22Rv1 (cell line): ENCODE results near the gene ICE1.

Source experiments
- H3K27ac ChIP-seq: fragments of 450-650 bp; 2 replicates; pipeline ENCODE4 v1.5.1; 2017
- ZFX ChIP-seq: fragments of 450-650 bp; IDR thresholded peaks from 2 replicates; pipeline ENCODE4 v1.6.1; 2017; ENCODE audit warnings: antibody characterized with exemption, borderline replicate concordance
- TF ChIP-seq, protein P1 (sequence below): fragments of 450-650 bp; IDR thresholded peaks from 2 replicates; pipeline ENCODE4 v1.5.1; 2017; ENCODE audit warnings: mild to moderate bottlenecking

ICE1 gene

DNA sequence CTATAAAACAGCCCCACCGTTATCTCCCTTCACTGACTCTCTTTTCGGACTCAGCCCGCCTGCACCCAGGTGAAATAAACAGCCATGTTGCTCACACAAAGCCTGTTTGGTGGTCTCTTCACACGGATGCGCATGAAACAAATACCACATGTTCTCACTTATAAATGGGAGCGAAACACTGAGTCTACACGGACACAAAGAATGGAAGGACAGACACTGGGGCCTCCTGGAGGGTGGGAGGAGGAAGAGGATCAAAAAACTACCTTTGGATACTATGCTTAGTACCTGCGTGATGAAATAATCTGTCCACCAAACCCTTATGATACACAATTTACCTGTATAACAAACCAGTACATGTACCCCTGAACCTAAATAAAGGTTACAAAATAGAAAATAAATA lies 98.6 kb downstream of the ICE1 start:
- TF ChIP-seq, protein P1, sequence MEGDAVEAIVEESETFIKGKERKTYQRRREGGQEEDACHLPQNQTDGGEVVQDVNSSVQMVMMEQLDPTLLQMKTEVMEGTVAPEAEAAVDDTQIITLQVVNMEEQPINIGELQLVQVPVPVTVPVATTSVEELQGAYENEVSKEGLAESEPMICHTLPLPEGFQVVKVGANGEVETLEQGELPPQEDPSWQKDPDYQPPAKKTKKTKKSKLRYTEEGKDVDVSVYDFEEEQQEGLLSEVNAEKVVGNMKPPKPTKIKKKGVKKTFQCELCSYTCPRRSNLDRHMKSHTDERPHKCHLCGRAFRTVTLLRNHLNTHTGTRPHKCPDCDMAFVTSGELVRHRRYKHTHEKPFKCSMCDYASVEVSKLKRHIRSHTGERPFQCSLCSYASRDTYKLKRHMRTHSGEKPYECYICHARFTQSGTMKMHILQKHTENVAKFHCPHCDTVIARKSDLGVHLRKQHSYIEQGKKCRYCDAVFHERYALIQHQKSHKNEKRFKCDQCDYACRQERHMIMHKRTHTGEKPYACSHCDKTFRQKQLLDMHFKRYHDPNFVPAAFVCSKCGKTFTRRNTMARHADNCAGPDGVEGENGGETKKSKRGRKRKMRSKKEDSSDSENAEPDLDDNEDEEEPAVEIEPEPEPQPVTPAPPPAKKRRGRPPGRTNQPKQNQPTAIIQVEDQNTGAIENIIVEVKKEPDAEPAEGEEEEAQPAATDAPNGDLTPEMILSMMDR = no peak
- no peak for TF ChIP-seq ZFX
- H3K27ac ChIP-seq = no peak overlapping the region

DNA sequence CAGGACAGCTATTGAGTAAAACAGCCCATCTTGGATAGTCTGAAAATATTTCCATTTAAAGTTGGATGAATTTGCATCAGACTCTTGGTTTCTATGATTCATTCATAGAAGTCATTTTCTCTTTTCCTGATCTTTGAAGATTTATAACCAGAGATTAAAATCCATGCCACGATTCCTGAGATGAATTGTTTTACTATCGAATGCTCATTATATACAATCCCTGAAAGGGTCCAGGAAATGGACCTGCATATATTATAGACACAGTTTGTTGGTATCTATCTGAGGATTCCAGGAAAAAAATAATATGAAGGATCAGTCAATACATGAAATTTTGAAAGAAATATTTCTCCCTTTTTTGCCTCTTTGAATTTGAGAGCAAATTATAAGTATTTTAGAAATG lies 99.0 kb downstream of the ICE1 start:
- no peak overlapping the region for H3K27ac ChIP-seq
- TF ChIP-seq, protein P1 = no peak
- TF ChIP-seq ZFX = no peak

DNA sequence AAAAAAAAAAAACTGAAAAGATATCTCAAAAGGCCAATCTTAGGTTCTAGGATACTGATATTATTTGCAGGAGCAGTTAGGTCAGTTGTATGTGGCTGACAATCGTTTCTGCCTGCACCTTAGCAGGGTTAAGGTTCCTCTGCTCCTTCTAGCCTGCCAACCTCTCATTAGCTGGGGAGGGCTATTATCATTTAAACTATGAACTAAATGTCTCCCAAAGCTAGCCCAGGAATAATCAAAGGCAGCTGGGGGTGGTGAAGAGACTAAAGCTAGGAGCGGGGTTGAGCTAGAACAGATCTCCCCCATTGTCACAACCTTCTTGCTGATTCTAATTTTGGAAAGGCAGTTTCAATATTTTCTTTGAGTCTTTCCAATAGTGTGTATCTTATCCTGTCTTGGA lies 99.9 kb downstream of the ICE1 start:
- no peak overlapping the region for H3K27ac ChIP-seq
- TF ChIP-seq ZFX = no peak
- TF ChIP-seq, protein P1 = no peak

DNA sequence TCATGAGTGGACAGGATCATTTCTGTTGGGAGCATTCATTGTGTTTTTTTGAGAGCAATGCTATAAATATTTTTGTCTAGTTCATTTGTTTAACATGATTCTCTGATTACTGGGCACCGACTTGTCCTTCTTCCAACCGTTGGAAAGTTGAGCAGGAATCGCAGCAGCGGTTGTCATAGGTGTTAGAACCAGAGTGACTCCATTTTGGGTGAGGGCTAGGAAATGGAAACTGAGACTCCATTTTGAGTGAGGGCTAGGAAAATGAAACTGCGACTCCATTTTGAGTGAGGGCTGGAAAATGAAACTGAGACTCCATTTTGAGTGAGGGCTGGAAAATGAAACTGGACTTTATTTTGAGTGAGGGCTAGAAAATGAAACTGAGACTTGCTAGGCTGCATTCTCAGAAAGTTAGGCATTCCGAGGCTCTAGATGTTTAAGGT lies 100.6 kb downstream of the ICE1 start:
- TF ChIP-seq, protein P1 = no peak
- TF ChIP-seq ZFX = no peak
- no peak overlapping the region for H3K27ac ChIP-seq

DNA sequence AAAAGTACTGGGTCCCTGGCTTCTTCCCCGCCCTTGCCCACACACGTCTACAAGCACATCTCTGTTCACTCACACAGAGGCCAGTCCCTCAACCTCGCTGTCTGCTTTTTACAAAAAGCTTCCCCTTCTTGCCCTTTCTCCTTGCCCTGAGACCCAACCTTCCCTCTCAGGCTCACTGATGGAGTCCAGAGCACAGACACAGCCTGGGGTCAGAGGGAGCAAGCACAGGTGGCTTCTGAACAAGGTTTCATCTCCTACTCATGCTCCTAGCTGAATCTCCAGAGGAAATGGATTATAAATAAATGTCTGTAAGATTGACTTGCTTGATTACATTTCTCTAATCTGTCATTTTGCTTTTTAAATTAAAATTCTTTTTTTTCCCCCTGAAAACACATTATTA lies 101.8 kb downstream of the ICE1 start:
- TF ChIP-seq, protein P1 = no peak
- no peak for TF ChIP-seq ZFX
- H3K27ac ChIP-seq = no peak overlapping the region

GRCh38 chr5:5531371-5531770 lies 108.9 kb downstream of the ICE1 start:
- no peak overlapping the region for H3K27ac ChIP-seq
- TF ChIP-seq, protein P1 = no peak
- no peak for TF ChIP-seq ZFX

GRCh38 chr5:5532306-5533076 lies 110.0 kb downstream of the ICE1 start:
- no peak overlapping the region for H3K27ac ChIP-seq
- no peak for TF ChIP-seq ZFX
- TF ChIP-seq, protein P1 = no peak
